ENCODE results near the gene ZNF157.

The ZNF157 gene

DNA sequence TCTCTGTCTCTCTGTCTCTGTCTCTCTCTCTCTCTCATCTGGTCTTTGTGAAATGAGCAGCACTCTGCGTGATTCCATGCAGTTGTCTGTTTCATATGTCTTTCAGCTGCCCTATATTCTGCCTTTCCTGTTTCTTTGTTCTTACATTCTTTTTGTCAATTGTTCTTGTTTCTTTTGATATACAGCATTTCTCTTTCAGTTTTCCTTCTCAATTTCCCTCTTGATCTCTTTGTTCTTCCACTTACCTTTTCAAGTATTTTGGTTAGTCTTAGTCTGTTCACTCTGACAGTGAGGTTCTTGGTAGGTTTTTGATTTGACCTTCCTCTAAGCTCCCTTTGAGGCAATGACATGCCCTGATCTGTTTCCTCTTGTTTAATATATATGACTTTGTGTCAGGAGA lies 20.4 kb downstream of the ZNF157 start:
- TF ChIP-seq, protein P1, sequence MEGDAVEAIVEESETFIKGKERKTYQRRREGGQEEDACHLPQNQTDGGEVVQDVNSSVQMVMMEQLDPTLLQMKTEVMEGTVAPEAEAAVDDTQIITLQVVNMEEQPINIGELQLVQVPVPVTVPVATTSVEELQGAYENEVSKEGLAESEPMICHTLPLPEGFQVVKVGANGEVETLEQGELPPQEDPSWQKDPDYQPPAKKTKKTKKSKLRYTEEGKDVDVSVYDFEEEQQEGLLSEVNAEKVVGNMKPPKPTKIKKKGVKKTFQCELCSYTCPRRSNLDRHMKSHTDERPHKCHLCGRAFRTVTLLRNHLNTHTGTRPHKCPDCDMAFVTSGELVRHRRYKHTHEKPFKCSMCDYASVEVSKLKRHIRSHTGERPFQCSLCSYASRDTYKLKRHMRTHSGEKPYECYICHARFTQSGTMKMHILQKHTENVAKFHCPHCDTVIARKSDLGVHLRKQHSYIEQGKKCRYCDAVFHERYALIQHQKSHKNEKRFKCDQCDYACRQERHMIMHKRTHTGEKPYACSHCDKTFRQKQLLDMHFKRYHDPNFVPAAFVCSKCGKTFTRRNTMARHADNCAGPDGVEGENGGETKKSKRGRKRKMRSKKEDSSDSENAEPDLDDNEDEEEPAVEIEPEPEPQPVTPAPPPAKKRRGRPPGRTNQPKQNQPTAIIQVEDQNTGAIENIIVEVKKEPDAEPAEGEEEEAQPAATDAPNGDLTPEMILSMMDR (conservative IDR thresholded peaks at IDR 0.05; ENCODE audit: low read depth, low read length) = no peak
- no peak for DNase-seq (ENCODE audit: low read depth)
- no peak overlapping the region for H3K4me3 ChIP-seq (ENCODE audit: low read depth, low read length)

DNA sequence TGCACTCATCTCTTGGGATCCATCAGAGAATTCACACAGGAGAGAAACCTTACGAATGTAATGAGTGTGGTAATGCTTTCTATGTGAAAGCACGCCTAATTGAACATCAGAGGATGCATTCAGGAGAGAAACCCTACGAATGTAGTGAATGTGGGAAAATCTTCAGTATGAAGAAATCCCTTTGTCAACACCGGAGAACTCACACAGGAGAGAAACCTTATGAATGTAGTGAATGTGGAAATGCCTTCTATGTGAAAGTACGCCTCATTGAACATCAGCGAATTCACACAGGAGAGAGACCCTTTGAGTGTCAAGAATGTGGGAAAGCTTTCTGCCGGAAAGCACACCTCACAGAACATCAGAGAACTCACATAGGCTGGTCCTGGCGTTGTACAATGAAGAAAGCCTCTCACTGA lies 42.8 kb downstream of the ZNF157 start:
- DNase-seq (ENCODE audit: low read depth) = no peak
- TF ChIP-seq, protein P1 (conservative IDR thresholded peaks at IDR 0.05; ENCODE audit: low read depth, low read length) = no peak
- H3K4me3 ChIP-seq (ENCODE audit: low read depth, low read length) = no peak overlapping the region

DNA sequence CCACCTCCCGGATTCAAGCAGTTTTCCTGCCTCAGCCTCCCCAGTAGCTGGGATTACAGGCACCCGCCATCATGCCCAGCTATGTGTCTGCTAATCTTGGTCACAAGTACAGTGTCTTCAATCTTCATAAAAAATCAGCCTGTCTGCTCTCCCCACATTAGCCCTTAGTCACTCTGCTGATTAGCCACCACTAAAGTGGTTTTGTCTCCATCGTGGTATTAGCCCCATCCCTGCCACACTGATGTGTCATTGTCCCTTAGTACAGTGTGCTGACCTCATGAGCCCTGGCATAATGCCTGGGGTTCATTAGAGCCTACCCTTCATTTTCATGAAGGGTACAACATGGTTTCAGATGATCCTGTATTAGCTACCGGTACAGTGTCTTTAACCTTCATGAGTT lies 49.9 kb downstream of the ZNF157 start:
- DNase-seq (ENCODE audit: low read depth) = no peak
- H3K4me3 ChIP-seq (ENCODE audit: low read depth, low read length) = no peak overlapping the region
- TF ChIP-seq, protein P1 (conservative IDR thresholded peaks at IDR 0.05; ENCODE audit: low read depth, low read length) = no peak

DNA sequence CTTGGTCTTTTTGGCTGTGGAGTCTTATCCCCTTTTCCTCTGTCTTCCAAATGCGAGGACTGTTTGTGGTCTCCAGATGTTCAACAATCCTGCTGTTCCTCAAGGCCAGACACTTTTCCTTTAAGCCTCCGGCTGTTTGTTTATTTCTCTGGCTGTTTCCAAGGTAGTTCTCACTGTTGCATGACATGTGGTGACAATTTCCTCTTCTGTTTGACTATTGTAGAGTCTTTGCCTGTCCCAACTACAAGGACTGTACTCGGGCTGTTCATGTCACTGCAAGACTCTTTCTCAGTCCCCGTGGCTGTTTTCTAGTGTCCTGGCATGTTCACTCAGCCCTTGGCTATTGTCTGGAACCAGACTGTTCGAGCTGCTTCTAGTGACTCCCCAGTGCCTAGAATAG lies 50.6 kb downstream of the ZNF157 start:
- H3K4me3 ChIP-seq (ENCODE audit: low read depth, low read length) = no peak overlapping the region
- TF ChIP-seq, protein P1 (conservative IDR thresholded peaks at IDR 0.05; ENCODE audit: low read depth, low read length) = no peak
- DNase-seq (ENCODE audit: low read depth) = no peak

DNA sequence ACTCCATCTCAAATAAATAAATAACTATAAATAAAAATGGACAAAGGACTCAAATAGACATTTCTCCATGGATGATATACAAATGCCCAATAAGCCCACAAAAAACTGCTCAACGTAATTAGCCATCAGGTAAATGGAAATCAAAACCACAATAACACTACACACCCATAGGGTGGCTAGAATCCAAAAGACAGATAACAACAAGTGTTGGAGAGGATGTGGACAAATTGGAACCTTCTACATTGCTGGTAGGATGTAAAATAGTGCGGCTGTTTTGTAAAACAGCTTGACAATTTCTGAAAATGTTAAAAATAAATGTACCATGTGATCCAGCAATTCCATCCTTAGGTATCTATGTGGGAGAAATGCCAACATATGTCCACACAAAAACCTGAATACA lies 52.1 kb downstream of the ZNF157 start:
- no peak for DNase-seq (ENCODE audit: low read depth)

DNA sequence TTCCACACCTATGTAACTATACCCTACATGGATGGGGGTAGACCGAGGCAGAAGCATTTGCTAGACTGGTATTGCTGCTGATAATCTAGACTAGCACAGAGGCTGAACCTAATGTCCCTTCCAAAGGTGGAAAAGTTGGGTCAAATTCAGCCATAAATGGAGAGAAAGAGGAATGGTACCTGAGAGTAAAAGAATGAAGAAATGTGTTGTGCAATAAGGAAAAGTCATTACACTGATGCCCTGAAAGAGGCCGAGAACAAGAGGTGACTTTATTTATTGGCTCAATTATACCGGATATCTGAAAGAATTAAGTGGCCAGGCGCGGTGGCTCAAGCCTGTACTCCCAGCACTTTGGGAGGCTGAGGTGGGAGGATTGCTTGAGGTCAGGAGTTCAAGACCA lies 60.5 kb downstream of the ZNF157 start:
- H3K4me3 ChIP-seq (ENCODE audit: low read depth, low read length) = no peak overlapping the region
- TF ChIP-seq, protein P1 (conservative IDR thresholded peaks at IDR 0.05; ENCODE audit: low read depth, low read length) = no peak
- DNase-seq (ENCODE audit: low read depth) = no peak

More for the DNA sequence above, 52.1 kb downstream of the ZNF157 start:
- TF ChIP-seq, protein P1 (conservative IDR thresholded peaks at IDR 0.05; ENCODE audit: low read depth, low read length) = no peak
- no peak overlapping the region for H3K4me3 ChIP-seq (ENCODE audit: low read depth, low read length)

DNA sequence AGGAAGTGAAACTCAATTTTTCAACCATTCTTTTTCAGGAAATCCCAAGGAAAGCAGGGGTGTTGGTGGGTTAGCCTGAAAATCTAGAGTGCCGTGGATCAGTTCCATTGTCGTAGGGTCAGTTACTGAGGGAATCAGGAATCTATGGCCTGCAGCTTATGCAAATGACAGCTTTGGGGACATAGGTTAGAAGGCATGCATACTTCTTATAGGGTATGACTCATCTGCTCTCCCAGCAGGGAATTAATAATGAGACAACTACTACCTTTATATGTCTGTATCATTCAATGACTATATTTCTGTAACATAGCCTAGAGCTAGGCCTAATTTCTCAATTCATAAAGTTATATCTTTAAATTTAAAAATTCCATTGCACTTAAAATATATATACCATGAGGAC lies 76.1 kb downstream of the ZNF157 start:
- no peak overlapping the region for H3K4me3 ChIP-seq (ENCODE audit: low read depth, low read length)
- no peak for DNase-seq (ENCODE audit: low read depth)
- TF ChIP-seq, protein P1 (conservative IDR thresholded peaks at IDR 0.05; ENCODE audit: low read depth, low read length) = no peak

All from choroid plexus epithelial cell (primary cell).